NCI-H1436 (cell line): ENCODE data around the gene RBM19.
A peak's percentile ranks its signal among the peaks of the same experiment; 100 is the strongest.

Source experiments
- DNase-seq: peaks from one replicate; lab custom pipeline; 2025; lab: John Stamatoyannopoulos, UW

Gene RBM19

DNA sequence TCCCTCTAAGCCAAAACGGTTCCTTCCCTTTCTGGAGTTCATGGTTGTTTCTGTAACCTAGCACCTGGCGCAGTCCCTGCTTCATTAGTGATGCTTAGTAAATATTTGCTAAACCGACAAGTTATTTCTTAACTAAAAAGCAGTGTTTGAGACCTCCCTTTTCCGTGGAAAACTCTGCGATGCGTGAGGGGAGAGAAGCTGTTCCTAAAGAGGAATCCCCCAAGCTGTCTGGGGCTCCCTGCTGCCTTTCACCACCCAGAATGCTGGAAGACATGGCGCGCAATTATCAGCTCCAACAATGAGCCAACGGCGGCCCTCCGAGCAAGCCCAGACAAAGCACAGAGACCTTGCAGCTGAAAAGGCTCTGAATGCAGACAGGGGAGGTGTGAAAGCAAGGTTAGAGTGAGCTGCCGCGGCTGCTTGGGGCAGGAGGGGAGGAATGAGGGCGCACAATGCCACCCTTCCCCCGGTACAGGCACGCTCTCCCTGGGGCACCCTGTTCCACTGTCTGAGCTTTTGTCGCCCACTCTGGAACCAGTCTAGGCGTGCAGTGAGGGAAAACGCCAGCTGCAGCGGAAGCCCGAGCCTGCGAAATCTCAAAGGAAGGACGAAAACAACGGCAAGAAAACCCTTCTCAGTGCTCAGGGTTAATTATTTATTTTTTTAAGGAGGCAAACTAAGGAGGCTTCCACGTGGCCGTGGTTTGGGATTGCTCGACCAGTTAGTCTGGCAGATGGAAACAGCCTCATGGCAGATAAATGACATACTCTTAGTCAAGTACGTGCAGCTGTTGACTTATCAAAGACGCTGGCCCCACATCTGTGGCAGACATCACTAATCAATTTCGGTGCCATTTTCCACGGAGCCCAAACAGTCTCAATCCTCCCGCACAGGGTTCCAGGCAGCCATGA is 66.3 kb downstream of the RBM19 start:
- DNase-seq = peak; percentile 84

DNA sequence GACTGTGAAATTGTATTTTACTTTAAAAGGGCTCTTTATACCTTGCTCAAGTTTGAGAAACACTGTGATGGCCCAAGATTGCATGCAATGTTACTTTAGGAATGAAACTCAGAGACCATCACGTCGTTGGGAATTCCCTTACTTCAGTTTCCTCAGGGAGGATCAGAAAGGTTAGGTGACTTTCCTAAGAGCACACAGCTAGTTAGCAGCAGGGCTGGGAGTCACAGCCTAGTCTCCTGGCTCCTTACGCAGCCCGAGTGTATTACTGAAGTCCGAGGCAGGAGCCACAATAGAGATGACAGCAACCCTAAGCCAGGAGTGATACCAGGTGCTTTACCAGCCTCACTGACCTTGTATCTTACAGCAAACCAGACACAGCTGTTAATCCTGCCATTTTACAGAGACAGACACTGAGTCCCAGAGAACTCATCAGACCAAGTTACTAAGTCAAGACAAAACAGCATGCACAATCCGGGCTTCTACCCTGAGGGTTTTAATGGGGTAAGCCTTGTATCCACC is 67.0 kb downstream of the RBM19 start:
- no peak for DNase-seq

DNA sequence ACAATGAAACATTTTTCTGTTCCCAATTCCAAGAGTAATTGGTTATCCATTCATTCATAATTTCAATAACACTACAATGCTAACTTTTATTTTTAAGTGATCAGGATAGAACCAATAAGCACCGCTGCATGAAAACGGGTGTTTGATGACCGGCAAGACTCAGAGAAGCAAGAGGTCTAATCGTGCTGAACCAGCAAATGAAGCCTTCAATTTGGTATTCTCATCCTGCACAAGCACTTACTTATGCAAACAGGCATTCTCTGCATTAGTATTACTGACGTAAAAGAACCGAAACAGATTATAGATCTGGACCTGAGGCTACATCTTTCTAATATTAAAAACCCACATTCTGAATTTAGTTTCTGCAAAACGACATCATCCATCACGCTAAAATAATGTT is 67.7 kb downstream of the RBM19 start:
- peak; percentile 15 for DNase-seq

DNA sequence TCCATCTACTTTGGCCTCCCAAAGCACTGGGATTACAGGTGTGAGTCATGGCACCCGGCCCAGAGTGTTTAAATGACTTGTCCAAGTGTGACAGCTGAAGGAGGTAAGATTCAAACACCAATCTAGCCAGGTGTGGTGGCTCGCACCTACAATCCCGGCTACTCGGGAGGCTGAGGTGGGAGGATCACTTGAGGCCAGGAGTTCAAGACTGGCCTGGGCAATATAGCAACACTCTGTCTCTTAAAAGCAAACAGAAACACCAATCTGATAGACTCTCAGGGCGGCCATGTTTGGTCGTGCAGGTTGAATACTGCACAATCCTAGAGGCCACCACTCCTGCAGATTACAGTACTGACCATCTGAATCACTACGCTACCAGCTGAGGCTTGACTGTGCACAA is 68.7 kb downstream of the RBM19 start:
- DNase-seq = no peak

DNA sequence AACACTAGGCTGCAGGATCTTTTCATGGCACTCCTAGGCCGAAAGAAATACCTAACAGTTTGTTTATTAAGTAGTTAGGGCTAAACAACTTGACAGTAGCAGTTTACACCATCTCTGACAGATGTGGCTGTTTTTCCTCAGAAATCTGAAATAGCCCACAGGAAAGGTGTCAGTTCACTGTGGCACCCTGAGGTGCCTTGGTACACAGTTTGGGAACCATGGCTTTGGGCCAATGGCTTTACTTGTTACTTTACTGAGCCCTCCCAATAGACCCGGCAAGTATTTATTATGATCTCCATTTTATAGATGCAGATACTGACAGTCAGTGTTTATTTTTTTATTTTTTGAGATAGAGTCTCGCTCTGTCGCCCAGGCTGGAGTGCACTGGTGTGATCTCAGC is 69.3 kb downstream of the RBM19 start:
- DNase-seq = no peak

DNA sequence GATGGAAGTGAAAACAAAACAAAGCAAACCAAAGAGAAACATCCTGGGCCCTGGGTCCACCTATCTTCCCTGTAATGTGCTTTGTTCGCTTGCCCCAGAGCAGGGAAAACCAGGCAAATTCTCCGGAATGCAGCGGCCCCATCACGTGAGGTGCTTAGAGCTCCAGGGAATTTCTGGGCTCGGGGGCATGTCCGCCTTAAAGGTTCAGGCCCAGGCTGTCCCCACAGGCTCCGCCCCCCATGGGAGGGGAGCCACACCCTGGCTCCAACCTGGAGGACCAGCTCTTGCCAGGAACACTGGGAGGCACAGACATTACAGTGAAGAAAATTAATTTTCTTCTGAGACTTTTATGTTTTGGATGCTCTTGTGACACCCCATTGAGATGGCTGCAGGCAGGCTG is 69.9 kb downstream of the RBM19 start:
- no peak for DNase-seq

DNA sequence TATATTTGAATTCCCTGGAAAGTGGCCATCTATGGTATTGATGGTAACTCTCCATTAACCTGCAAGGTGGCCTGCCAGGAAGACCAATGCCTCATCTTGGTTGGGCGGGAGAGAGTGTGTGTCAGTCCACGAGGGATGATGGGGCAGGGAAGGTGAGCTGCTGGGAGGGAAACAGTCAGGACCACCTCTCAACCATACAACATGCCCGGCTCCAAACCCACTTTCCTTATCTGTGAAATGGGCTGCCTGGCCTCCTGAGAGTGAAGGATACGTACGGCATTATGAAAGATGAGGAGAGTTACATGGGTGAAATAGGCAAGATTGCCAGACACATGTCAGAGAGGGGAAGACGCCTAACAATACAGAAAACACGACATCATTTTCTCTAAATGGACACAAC is 70.9 kb downstream of the RBM19 start:
- DNase-seq = no peak

DNA sequence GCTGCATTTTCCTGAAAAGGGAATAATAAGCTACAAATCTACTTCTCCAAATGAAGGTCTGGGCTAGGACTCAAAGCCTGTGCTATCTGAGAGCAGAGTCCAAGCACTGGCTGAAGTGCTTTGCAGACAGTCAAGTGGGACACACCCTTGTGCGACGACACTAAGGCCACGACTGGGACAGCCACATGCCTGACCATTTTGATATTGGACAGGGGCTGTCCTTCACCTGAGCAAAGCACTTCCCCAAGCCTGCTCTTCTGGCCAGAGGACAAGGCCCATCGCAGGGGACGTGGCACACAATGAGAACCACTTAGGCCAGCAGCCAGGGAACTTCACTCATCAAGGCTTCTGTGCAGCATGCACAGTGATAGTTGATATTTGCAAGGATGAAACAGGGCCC is 71.4 kb downstream of the RBM19 start:
- no peak for DNase-seq

DNA sequence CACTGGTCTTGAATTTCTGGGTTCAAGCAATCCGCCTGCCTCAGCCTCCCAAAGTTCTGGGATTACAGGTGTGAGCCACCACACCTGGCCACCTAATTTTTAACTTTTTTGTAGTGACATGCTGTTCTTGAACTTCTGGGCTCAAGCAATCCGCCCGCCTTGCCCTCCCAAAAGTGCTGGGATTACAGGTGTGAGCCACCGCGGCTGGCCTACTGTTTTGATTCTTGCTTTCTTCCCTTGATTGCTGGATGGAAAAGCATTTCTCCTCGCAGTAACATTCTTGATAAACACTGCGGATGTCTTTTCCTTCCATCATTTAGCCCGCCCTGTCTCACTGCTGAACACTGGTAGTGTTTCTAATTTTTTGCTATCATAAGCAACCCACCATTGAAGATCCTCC is 72.9 kb downstream of the RBM19 start:
- no peak for DNase-seq

DNA sequence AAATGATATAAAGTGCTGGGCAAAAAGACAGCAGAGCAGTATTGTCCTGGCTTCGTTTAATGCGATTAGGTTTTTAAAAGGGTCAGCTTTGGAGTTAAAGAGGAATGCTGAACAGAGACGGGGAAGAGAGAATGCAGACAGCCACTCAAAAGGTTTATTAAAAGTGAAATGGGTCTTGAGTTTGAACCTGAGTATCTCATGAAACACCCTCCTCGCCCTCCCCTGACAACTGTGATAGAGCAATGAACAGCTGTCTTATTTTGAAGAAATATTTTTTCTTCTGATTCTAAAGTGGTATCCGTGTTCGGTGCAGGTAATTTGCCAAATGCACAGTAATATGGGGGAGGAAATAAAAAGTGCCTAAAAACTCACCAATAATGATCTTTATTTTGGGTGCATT is 73.6 kb downstream of the RBM19 start:
- DNase-seq = no peak

DNA sequence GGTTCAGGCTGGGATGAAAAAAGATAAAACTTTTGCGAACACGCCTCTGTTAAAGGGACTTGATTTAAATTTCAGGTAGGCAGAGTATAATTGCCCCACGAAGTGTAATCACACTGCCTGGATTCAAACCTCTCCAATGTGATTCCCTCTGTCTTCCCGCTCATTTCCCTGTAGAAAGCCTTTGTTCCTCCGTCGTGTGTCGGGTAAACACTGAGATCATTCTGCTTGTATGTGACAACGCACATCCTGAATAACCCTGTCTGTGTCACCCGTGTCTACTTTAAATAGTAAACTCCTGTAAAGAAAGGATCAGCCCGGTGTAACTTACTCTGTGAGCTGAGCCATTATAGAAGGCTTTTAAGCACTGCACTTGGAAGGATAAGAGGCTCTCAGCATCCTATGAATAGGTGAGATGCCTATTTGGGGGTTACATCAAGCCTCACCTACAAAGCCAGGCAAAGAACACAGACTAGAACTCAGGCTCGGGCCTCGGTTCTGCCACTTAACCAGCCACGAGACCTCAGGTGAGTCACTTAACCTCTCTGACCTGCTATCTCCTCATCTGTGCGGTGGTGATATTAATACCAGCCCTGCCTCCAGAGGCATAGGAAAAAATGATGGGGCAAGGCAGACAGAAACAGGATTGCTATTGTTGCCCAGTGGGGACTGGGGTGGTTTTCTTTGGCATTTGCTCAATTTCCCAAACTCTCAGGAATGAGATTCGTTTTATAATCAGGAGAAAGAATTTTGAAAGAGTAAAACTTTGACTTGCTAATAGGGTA is 74.2 kb downstream of the RBM19 start:
- peak; percentile 72 for DNase-seq

DNA sequence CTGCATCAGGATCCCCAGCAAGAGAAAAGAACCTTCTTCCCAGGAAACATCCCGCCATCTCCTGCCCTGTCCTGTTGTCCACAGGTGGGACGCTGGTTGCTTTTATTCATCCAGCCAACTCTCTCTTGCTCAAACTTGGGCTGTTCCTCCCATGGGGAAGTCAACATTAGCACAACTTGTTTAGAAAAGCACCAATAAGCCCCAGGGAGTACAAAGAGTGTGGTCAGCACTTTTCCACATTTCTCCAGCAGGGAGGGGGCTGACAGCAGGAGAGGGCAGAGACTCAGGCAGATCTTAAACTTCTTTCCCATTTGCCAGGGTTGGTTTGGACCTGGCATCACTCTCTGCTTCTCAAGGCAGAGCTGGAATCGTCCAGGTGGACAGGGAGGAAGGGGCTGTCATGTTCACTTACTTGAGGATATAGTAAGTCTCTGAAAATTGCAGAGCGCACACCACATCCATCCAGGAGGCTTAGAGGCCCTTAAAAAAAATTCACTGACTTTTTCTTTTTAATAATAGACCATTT is 74.9 kb downstream of the RBM19 start:
- no peak for DNase-seq

DNA sequence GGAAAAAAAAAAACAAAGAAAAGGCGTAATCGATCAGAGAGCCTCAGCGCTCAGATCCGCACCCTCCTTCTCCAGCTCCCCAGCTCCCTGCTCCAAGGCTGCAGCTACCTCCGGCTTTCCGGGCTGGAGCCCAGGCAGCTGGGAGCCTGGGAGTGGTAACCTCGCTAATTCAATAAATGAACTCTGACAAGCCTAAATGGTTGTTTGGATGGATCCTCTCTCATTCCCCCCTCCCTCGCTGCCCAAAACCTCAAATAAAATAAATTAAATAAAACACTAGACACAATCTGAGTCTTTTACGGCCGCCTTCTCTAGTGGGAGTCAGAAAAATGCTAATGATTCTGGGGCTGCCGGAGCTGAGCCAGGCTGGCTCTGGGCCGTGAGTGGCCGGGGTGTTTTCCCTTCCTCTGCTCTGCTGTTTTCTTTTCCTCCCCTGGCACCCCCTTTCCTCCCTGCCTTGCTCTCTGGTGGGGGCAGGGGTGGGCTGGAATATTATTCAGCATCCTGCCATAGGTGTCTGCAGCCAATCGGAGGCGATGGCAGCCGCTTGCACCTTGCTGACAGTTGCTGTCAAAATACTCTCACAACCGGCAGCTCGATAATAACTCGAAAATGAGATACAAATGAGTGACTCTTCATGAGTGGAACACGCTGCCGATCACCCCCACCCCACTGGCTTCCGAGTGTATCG is 76.1 kb downstream of the RBM19 start:
- no peak for DNase-seq

DNA sequence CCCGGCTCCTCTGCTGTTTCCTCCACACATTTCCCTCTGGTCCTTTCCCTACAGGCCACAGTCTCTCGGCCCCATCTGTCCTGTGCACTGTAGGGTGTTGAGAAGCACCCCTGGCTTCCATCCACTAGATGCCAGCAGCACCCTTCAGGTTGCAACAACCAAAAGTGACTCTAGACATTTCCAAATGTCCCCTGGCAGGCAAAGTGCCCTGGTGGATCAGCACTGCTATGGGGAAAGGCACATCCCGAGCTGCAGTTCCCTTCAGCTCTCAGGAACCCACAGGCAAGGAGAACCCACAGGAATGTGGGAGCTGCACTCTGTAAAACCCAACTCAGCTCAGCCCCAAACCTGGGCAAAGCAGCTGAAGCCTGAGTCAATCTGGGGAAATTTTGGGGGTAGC is 77.0 kb downstream of the RBM19 start:
- peak; percentile 41 for DNase-seq

DNA sequence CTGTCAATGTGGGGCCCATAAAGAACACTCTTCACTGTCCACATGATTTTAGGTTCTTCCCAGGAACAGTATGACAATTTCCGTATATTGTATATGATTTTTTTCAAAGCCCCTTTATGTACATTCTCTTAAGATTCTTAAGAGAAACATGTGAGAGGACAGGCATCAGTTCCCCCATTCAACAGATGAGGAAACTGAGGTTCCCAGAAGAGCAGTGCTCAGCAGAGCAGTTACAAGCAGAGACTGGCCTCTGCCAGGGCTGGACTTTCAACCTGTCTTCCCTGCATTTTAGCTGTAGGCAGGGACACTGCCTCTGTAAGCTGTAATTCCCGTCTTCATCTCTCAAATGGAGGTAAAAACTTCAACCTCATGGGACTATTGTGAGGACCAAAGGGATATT is 77.7 kb downstream of the RBM19 start:
- no peak for DNase-seq

DNA sequence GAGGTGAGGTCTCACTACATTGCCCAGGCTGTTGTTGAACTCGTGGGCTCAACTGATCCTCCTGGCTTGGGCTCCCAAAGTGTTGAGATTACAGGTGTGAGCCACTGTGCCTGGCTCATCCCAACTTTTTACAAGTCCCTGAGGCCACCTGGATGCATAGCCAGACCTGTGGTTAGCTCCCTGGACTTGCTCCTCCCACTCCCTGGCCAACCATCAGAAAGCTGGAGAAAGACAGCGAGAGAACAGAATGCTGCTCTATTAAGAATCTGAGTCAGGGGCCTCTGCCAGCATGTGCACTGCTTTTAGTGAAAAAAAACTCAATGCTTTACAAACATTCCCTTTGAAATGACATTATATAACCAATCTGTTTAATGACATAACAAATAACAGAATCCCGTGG is 78.2 kb downstream of the RBM19 start:
- DNase-seq = no peak

DNA sequence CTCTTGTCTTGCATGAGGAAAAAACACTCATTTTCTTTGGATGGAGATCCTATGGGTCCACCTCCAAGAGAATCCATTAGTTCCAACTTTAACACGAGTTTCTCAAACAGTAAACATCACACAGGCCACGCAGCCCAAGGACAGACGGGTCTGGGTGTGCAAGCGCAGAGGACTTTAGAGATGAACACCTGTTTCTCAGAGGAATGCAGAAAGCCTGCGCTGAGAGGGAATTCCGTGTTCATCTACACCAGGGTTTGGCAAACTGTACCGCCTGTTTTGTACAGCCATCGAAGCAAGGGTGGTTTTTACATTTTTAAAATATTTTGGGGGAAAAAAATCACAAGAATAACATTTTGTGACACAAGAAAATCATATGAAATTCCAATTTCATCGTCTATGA is 79.4 kb downstream of the RBM19 start:
- no peak for DNase-seq

DNA sequence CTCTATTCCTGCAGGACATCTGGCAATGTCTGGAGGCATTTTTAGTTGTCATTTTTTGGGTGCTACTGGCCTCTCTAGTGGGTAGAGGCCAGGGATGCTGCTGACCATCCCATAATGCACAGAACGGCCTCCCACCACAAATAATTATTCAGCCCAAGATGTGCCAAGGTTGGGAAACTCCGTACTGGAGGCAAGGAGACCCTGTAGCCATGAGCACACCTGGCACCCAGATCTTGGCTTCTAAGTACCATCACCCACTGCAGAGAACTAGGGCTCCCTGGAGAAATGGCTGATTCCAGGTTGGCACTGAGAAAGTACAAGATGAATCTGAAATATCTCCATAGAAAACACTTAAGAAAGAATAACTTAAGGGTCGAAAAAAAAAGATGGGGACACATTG is 81.7 kb downstream of the RBM19 start:
- no peak for DNase-seq

DNA sequence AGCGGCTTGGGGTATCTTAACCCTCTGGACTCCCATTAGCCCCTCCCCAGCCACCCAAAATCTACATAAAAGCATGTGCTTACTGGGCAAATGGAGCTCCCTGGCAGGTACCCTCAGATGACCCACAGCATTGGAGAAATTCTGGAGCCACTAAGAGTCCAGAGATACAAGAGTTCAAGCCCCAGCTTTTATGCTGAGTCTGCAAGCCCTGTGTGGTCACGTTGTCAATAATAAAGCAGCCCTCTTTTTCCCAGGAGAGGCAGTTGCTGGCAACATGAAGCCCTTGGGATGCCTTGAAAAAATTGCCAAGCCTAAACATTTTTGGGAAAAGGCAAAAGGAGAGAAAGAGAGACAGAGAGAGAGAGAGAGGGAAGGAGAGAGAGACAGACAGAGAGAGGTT is 83.4 kb downstream of the RBM19 start:
- no peak for DNase-seq

DNA sequence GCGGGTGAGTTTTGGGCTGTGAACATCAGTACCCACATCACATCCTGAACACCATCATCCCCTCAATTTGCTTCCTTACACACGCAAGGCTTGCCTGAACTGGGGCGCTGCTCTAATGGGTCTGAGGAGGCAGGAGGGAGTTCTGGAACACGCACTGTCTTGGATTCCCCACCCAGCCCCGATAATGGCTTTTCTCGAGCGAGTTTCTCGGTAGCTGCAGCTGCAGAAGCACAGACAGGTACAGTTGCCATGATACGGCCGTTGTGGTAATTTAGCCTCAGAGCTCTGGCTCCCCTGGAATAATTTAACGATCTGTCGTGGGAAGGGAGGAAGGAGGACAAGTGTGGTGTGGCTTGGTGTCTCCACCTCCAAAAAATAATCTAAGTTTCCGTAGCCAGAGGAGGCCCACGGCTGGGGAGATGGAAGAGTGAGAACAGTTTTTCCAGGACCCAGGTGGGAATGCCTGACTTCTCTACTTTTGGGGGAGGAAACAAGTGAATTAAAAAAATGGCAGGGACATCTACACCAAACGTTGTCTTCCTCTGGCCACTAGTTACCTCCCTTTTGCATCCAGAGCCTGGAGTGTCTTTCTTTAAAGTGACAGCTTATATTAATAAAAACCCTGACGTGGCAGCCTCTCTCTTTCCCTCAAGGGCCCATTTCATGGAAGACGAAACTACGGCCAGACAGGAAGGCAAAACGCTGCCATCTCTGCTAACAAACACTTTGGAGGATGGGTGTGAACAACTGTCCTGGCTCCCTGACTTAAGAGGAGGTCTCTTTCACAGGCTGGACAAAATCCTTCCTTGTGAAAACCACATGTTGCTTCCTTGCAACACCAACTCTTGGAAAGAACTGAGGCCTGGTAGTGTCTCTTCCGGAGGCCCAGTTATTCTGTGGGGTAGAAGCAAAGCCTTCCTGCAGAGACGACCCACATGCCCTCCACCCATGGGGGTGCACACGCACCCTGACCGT is 84.8 kb downstream of the RBM19 start:
- peak; percentile 45 for DNase-seq

DNA sequence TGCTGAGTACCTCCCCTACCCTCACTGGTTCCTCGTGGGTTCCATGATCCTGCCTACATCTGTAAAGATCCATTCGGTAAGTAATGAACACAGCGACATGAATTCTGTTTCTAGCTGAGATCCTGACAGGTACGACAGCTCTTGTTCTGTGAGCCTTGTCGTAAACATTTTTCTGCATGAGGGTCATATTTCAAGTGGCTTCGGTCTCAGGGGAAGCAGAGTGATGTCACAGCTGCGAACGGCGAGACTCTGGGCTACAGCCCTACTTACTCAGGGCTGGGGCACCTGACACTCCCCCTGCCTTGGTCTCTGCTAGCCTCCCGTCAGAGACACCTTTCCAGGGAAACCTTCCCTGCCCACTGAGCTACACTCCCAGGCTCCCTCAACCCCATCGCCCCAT is 85.8 kb downstream of the RBM19 start:
- DNase-seq = peak; percentile 81
